Stimulated activated CD8-positive, alpha-beta memory T cell treated with anti-CD3 and anti-CD28 coated beads, Interleukin-2, amount 100 ng/mL, for 48 hours (primary cell): ENCODE results near the gene RUFY1.

Source experiments
- DNase-seq, 2 donors: peaks; one replicate each; pipeline ENCODE4 v3.0.0-alpha.2; 2020; ENCODE audit warnings: low read depth in 2 of 2

RUFY1 gene

GRCh38 chr5:179605026-179605833 lies 54.9 kb downstream of the RUFY1 start:
- no peak for DNase-seq

GRCh38 chr5:179606071-179606909 lies 55.9 kb downstream of the RUFY1 start:
- no peak for DNase-seq

GRCh38 chr5:179606910-179607159 lies 56.5 kb downstream of the RUFY1 start:
- DNase-seq = no peak

GRCh38 chr5:179607160-179607931 lies 57.0 kb downstream of the RUFY1 start:
- no peak for DNase-seq

GRCh38 chr5:179608131-179608581 lies 57.8 kb downstream of the RUFY1 start:
- DNase-seq = no peak

- no peak for DNase-seq
Measured at GRCh38 chr5:179609834-179610108, 59.4 kb downstream of the RUFY1 start.

GRCh38 chr5:179610109-179610902 lies 60.0 kb downstream of the RUFY1 start:
- DNase-seq = no peak

- DNase-seq = no peak
Measured at GRCh38 chr5:179610903-179611265, 60.5 kb downstream of the RUFY1 start.

GRCh38 chr5:179612577-179613459 lies 62.5 kb downstream of the RUFY1 start:
- DNase-seq = no peak

GRCh38 chr5:179613460-179614071 lies 63.2 kb downstream of the RUFY1 start:
- DNase-seq = no peak

GRCh38 chr5:179614745-179615144 lies 64.4 kb downstream of the RUFY1 start:
- DNase-seq = no peak

- no peak for DNase-seq
Measured at GRCh38 chr5:179615203-179615602, 64.8 kb downstream of the RUFY1 start.

- no peak for DNase-seq
Measured at GRCh38 chr5:179616002-179616594, 65.7 kb downstream of the RUFY1 start.

- no peak for DNase-seq
Measured at GRCh38 chr5:179617930-179618329, 67.6 kb downstream of the RUFY1 start.

GRCh38 chr5:179618923-179619554 lies 68.7 kb downstream of the RUFY1 start:
- DNase-seq = no peak

GRCh38 chr5:179619776-179620175 lies 69.4 kb downstream of the RUFY1 start:
- no peak for DNase-seq

GRCh38 chr5:179620293-179620692 lies 69.9 kb downstream of the RUFY1 start:
- no peak for DNase-seq

GRCh38 chr5:179620703-179621350 lies 70.5 kb downstream of the RUFY1 start:
- DNase-seq = no peak
